Naive thymus-derived CD4-positive, alpha-beta T cell (primary cell): ENCODE results near the gene ZNF540. TPM values are rescaled to one million over a fixed set of nuclear protein-coding genes. Genes with fewer than 3 reads are reported as not detected.
A peak's percentile ranks its signal among the peaks of the same experiment; 100 is the strongest.
"Not testable (repeated sequence)": the region's sequence is repeated elsewhere in the genome, so short reads cannot be mapped to it uniquely, and the experiment has no call there.

Experiments
- ATAC-seq: fragments of 150-1000 bp; cut with Tn5 transposase; 2 replicates; pipeline ENCODE4 v1.10.0; 2021; ENCODE audit warnings: mild to moderate bottlenecking, moderate library complexity
- CTCF ChIA-PET: fragments of 350-600 bp; sonication (Branson Sonifier 250); formaldehyde crosslinking; loops from one replicate; lab custom pipeline; 2021; ENCODE audit warnings: antibody characterized with exemption; lab: Charles Lee
- POLR2A ChIA-PET: fragments of 350-600 bp; sonication (Branson Sonifier 250); formaldehyde crosslinking; loops from one replicate; lab custom pipeline; 2021; ENCODE audit warnings: antibody characterized with exemption, inconsistent platforms; lab: Charles Lee
- DNase-seq, 9 donors: peaks; one replicate each; pipeline versions ENCODE4 v3.0.0 to v3.0.0-alpha.2; 2020 to 2022; ENCODE audit warnings: mixed read lengths in 1 of 9
- H3K27ac ChIP-seq: one replicate; pipeline ENCODE4 v1.7.0; 2013; ENCODE audit warnings: mild to moderate bottlenecking, low read depth, low read length, moderate library complexity
- H3K27me3 ChIP-seq, 2 donors: one replicate each; pipeline ENCODE4 v1.7.0; 2013; ENCODE audit warnings: low read length in 2 of 2, mild to moderate bottlenecking in 2 of 2, moderate library complexity in 2 of 2; ENCODE audit not compliant: control insufficient read depth in 2 of 2, insufficient read depth in 2 of 2
- H3K36me3 ChIP-seq, 3 experiments: 1 replicate in 2 of 3; 2 replicates in 1 of 3; pipeline ENCODE4 v1.7.0; 2013; ENCODE audit warnings: low read length in 3 of 3, mild to moderate bottlenecking in 3 of 3, moderate library complexity in 1 of 3; ENCODE audit not compliant: insufficient read depth in 3 of 3, control insufficient read depth in 2 of 3
- H3K4me1 ChIP-seq, 2 donors: one replicate each; pipeline ENCODE4 v1.7.0; 2013; ENCODE audit warnings: low read length in 2 of 2, mild to moderate bottlenecking in 2 of 2, moderate library complexity in 1 of 2; ENCODE audit not compliant: control insufficient read depth in 2 of 2, insufficient read depth in 2 of 2
- H3K4me3 ChIP-seq: 2 replicates; pipeline ENCODE4 v1.7.0; 2013; ENCODE audit warnings: mild to moderate bottlenecking, low read length
- H3K9me3 ChIP-seq, 3 experiments: 1 replicate in 2 of 3; 2 replicates in 1 of 3; pipeline ENCODE4 v1.7.0; 2013; ENCODE audit warnings: low read length in 3 of 3; ENCODE audit not compliant: control insufficient read depth in 2 of 3
- H3K27ac Mint-ChIP-seq, 9 donors: one replicate each; pipeline ENCODE4 v1.8.0; 2020 to 2022; ENCODE audit warnings: mixed read lengths in 9 of 9, mild to moderate bottlenecking in 8 of 9, moderate library complexity in 5 of 9, inconsistent platforms in 2 of 9
- H3K27me3 Mint-ChIP-seq, 5 donors: one replicate each; pipeline ENCODE4 v1.8.0; 2021 to 2022; ENCODE audit warnings: mixed read lengths in 5 of 5, mild to moderate bottlenecking in 1 of 5
- H3K36me3 Mint-ChIP-seq, 5 donors: one replicate each; pipeline ENCODE4 v1.8.0; 2020 to 2022; ENCODE audit warnings: mixed read lengths in 5 of 5, mild to moderate bottlenecking in 3 of 5, inconsistent platforms in 1 of 5
- H3K4me1 Mint-ChIP-seq, 7 donors: one replicate each; pipeline ENCODE4 v1.8.0; 2020 to 2022; ENCODE audit warnings: mixed read lengths in 7 of 7, mild to moderate bottlenecking in 3 of 7, inconsistent platforms in 1 of 7
- H3K4me3 Mint-ChIP-seq, 10 donors: one replicate each; pipeline ENCODE4 v1.8.0; 2020 to 2022; ENCODE audit warnings: mild to moderate bottlenecking in 10 of 10, mixed read lengths in 10 of 10, moderate library complexity in 6 of 10, inconsistent platforms in 2 of 10
- H3K9me3 Mint-ChIP-seq, 11 donors: one replicate each; pipeline ENCODE4 v1.8.0; 2020 to 2022; ENCODE audit warnings: mixed read lengths in 11 of 11, mild to moderate bottlenecking in 4 of 11, inconsistent platforms in 1 of 11, moderate library complexity in 1 of 11
- intact Hi-C, 2 donors: fragments of 100-400 bp; cut with micrococcal nuclease; formaldehyde crosslinking; loops; one replicate each; pipeline ENCODE4 v1.15.1; 2023
- polyA plus RNA-seq, 2 donors: library from polyadenylated mRNA; unstranded; fragments of 300-500 nt; fragmentation: Illumina TruSeq; gene quantifications; one replicate each; pipeline ENCODE4 v1.2.3, GENCODE V29; 2021
- total RNA-seq, 6 experiments: library from RNA in 5 of 6; stranded (reverse) in 5 of 6; gene quantifications; 1 replicate in 5 of 6; 2 replicates in 1 of 6; pipeline ENCODE4 v1.2.3 and lab custom pipeline; 2021 to 2026

ZNF540 gene
- total and polyA plus RNA-seq, 7 experiments from 2014 or later = 0.99 to 22.7 (median 11.5) TPM

DNA sequence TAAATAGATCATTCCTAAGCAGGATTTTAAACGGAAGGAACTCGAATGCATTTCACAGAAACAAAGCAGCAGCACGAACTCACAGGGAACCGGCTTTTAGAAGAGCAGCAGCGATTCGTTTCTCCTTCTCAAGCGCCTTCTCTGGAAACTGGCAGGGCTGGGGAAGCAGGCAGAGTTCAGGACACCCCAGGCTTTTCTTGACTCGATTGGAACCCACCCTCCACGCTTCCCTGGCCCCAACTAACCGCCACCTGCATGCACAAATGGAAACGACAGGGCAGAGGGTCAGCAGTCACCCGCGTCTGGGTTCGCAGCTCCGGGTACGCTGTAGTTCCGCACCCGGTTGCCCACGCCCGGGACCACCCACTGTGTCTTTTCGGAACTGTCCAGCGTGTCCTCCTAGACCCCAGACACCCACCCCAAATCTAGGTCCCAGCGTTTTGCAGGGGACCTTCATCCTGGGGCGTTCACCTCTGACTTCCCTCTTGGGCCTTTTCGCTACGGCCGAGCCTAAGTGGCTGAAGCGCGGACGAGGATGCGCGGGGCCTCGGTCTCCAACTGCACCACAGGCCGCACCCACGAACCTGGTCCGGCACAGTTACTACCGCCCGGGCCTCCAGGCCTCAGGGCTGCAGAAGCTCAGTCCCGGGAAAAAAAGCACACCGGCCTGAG lies 60.1 kb downstream of the ZNF540 start:
- intact Hi-C loops = loop anchor here (1.0 to 10.0 kb wide), 14 partner anchors 38 to 1440 kb away; partner anchors contain the start of genes ZNF527 (in 2 of the 2), ZNF540 (in 2 of the 2), ZNF571 (in 2 of the 2) and ZNF573 (in 2 of the 2)
- H3K27me3 Mint-ChIP-seq = peaks cover 0 to 3% (median 0%) of the 10 kb centered on the region in 5 donors
- ChIA-PET CTCF (no interaction called here), POLR2A (interaction anchor here (0.9 to 1.3 kb wide), 3 partner anchors 36 to 186 kb away, joined by 3 to 7 read pairs (median 3); partner anchors contain the start of genes ZNF540, ZNF570 and ZNF571)
- peak overlapping the region; percentile 82 to 99 (median 96) for H3K4me3 Mint-ChIP-seq
- DNase-seq (peak in 8 of 9 donors; percentile 8 to 37 (median 20)), ATAC-seq (peak; percentile 25)
- H3K4me3 ChIP-seq = peak overlapping the region; percentile 95
- no peaks in the 10 kb centered on the region for H3K9me3 ChIP-seq
- H3K27ac Mint-ChIP-seq = peak overlapping the region; percentile 81 to 99 (median 96)
- H3K27me3 ChIP-seq = no peaks in the 10 kb centered on the region
- H3K4me1 ChIP-seq = peaks cover 8 to 16% of the 10 kb centered on the region in 2 donors
- H3K4me1 Mint-ChIP-seq = peaks cover 28 to 40% (median 34%) of the 10 kb centered on the region in 7 donors
- H3K27ac ChIP-seq = peak overlapping the region; percentile 89
- peaks cover 0 to 15% (median 0%) of the 10 kb centered on the region in 3 experiments for H3K36me3 ChIP-seq
- H3K9me3 Mint-ChIP-seq = peaks cover 0 to 40% (median 3%) of the 10 kb centered on the region in 11 donors
- peaks cover 0 to 38% (median 12%) of the 10 kb centered on the region in 5 donors for H3K36me3 Mint-ChIP-seq

DNA sequence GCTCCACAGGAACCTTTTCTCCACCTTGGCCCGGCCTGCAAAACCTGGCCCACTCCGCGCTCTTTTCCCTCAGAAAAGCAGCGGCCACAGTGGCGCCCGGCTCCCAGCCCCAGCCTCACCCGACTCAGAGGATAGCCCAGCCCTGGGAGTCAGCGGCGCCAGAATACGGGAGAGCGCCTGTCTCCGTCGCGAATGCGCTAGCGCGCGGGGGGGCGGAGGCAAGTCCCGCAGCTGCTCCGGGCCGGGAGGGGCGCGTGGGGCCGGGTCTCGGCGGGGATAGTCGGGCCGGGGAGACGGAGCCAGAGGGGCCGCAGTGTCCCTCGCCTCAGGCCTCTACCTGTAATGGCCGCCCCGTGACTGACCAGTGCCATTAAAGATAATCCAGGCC lies 60.6 kb downstream of the ZNF540 start, which contains the start of gene ZFP30:
TSS of gene ZFP30 (minus strand) at position 165 of the 388 bp plus-strand sequence. CDS start 7,643 bp downstream, outside the sequence.
- H3K9me3 ChIP-seq = no peaks in the 10 kb centered on the region
- DNase-seq (peak; percentile 71 to 91 (median 81)), ATAC-seq (peak; percentile 84)
- H3K27ac ChIP-seq = peak within 1 kb of the TSS; percentile 89
- CTCF ChIA-PET = no interaction called here
- peaks cover 0 to 15% (median 0%) of the 10 kb centered on the region in 3 experiments for H3K36me3 ChIP-seq
- intact Hi-C loops = loop anchor here (1.0 to 10.0 kb wide), 14 partner anchors 37 to 1440 kb away; partner anchors contain the start of genes ZNF527 (in 2 of the 2), ZNF540 (in 2 of the 2), ZNF571 (in 2 of the 2) and ZNF573 (in 2 of the 2)
- Mint-ChIP-seq H3K9me3 (peaks cover 0 to 35% (median 2%) of the 10 kb centered on the region in 11 donors), H3K4me1 (peaks cover 28 to 40% (median 33%) of the 10 kb centered on the region in 7 donors), H3K27me3 (peaks cover 0 to 3% (median 0%) of the 10 kb centered on the region in 5 donors), H3K4me3 (peak within 1 kb of the TSS; percentile 82 to 99 (median 96)), H3K36me3 (peaks cover 0 to 33% (median 10%) of the 10 kb centered on the region in 5 donors), H3K27ac (peak within 1 kb of the TSS; percentile 81 to 99 (median 97))
- peak within 1 kb of the TSS; percentile 95 for H3K4me3 ChIP-seq
- POLR2A ChIA-PET = interaction anchor here (0.6 to 1.3 kb wide), 5 partner anchors 36 to 497 kb away, joined by 3 to 7 read pairs (median 3); partner anchors contain the start of genes ZNF540, ZNF570 and ZNF571
- no peaks in the 10 kb centered on the region for H3K27me3 ChIP-seq
- H3K4me1 ChIP-seq = peaks cover 8 to 16% of the 10 kb centered on the region in 2 donors

DNA sequence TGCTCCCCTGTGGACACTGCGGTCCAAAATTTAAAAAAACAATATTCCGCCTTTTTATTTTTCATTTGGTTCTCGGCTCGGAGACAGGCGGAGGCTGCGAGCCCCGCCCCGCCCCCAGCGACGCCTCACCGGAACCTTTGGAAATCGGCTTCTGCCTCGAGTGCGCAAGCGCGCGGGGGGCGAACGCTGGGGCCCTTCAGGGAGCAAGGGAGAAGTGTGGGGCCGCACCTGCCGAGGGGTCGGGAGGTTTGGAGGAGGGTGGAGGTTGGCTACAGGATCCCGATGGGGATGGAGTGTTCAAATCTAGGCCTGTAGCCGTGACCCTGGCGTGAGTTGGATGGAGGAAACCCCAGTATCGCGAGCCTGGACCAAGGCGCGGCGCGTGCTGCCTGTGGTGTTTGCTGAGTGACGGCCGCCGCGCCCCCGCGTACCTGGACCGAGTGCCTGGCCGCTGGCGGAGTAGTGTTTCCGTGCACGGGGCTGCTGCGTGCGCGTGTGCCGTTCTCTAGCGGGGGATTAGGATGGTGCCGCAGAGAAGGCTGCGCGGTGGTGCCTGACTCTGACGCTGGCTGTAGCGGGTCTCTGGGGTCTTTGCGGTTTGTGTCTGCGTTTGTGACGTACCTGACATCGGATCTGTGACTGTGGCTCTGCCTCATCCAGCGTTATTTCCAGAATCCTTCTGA lies 61.2 kb downstream of the ZNF540 start:
- CTCF ChIA-PET = no interaction called here
- Mint-ChIP-seq H3K36me3 (peaks cover 0 to 28% (median 11%) of the 10 kb centered on the region in 5 donors), H3K9me3 (peaks cover 0 to 35% (median 3%) of the 10 kb centered on the region in 11 donors), H3K4me1 (peaks cover 28 to 40% (median 33%) of the 10 kb centered on the region in 7 donors), H3K4me3 (peak overlapping the region; percentile 82 to 99 (median 96)), H3K27ac (peak overlapping the region; percentile 81 to 99 (median 97)), H3K27me3 (peaks cover 0 to 3% (median 0%) of the 10 kb centered on the region in 5 donors)
- peak overlapping the region; percentile 89 for H3K27ac ChIP-seq
- peak; percentile 74 to 90 (median 86) for DNase-seq
- peaks cover 0 to 3% (median 0%) of the 10 kb centered on the region in 3 experiments for H3K9me3 ChIP-seq
- intact Hi-C loops = loop anchor here (1.0 to 10.0 kb wide), 14 partner anchors 36 to 1441 kb away; partner anchors contain the start of genes ZNF527 (in 2 of the 2), ZNF540 (in 2 of the 2), ZNF571 (in 2 of the 2) and ZNF573 (in 2 of the 2)
- peaks cover 8 to 16% of the 10 kb centered on the region in 2 donors for H3K4me1 ChIP-seq
- POLR2A ChIA-PET = interaction anchor here (0.6 to 1.3 kb wide), 4 partner anchors 35 to 497 kb away, joined by 3 to 7 read pairs (median 4); partner anchors contain the start of genes ZNF540 and ZNF571
- H3K4me3 ChIP-seq = peak overlapping the region; percentile 95
- peaks cover 0 to 15% (median 0%) of the 10 kb centered on the region in 3 experiments for H3K36me3 ChIP-seq
- H3K27me3 ChIP-seq = no peaks in the 10 kb centered on the region
- ATAC-seq = peak; percentile 86

DNA sequence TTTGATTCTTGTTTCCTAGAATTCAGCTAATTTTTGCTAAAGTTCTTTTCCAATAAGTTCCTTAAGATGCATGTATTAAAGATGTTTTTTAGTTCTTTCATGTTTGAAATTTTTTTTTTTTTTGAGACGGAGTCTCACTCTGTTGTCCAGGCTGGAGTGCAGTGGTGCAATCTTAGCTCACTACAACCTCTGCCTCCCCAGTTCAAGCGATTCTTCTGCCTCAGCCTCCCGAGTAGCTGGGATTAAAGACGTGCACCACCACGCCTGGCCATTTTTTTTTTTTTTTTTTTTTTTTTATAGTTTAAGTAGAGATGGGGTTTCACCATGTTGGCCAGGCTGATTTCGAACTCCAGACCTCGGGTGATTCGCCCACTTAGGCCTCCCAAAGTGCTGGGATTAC lies 62.5 kb downstream of the ZNF540 start:
- H3K4me3 ChIP-seq, H3K9me3 ChIP-seq, ATAC-seq, H3K27ac ChIP-seq, DNase-seq, H3K27me3 Mint-ChIP-seq, H3K27me3 ChIP-seq, CTCF ChIA-PET: not testable (repeated sequence)
- intact Hi-C loops = loop anchor here (5.0 to 10.0 kb wide), 7 partner anchors 442 to 1442 kb away; partner anchors contain the start of genes KCNK6 (in 1 of the 2), YIF1B (in 1 of the 2), ZNF146 (in 1 of the 2) and ZNF383 (in 1 of the 2)
- Mint-ChIP-seq H3K27ac (peak overlapping the region in 4 of 9 donors; percentile 81 to 97 (median 90)), H3K36me3 (peaks cover 0 to 22% (median 10%) of the 10 kb centered on the region in 5 donors), H3K4me3 (peak overlapping the region; percentile 5 to 99 (median 96)), H3K4me1 (peaks cover 28 to 40% (median 33%) of the 10 kb centered on the region in 7 donors), H3K9me3 (peaks cover 0 to 41% (median 6%) of the 10 kb centered on the region in 11 donors)
- H3K4me1 ChIP-seq = peaks cover 8 to 16% of the 10 kb centered on the region in 2 donors
- H3K36me3 ChIP-seq = peaks cover 0 to 15% (median 0%) of the 10 kb centered on the region in 3 experiments
- POLR2A ChIA-PET = interaction anchor here (0.6 to 1.1 kb wide), 5 partner anchors 122 to 1469 kb away, joined by 3 to 6 read pairs (median 3); partner anchors contain the start of genes ZNF569 and ZNF573

Other genes starting within 250 kb of the ZNF540 start
- gene ZNF527, start 223.8 kb upstream of the ZNF540 start, total RNA-seq = 10 to 100 TPM in 3 of 5 experiments, 1 to 10 TPM in 2; 5.6 to 13.6 (median 13.2) TPM
- 10 to 100 TPM in 1 of 2 donors, 1 to 10 TPM in 1; 8.2 to 11.9 TPM for gene ZNF527, start 223.8 kb upstream of the ZNF540 start, polyA plus RNA-seq
- gene ZNF569, start 127.4 kb upstream of the ZNF540 start, total RNA-seq = 10 to 100 TPM in 2 of 5 experiments, 1 to 10 TPM in 3; 4.1 to 16.4 (median 8.5) TPM
- 1 to 10 TPM; 5.0 to 5.9 TPM for gene ZNF569, start 127.4 kb upstream of the ZNF540 start, polyA plus RNA-seq
- gene ZNF570, start 125.5 kb upstream of the ZNF540 start, total RNA-seq = 10 to 100 TPM in 2 of 5 experiments, 1 to 10 TPM in 3; 5.1 to 10.9 (median 9.1) TPM
- gene ZNF570, start 125.5 kb upstream of the ZNF540 start, polyA plus RNA-seq = 1 to 10 TPM; 4.1 to 4.6 TPM
- gene ZNF793, start 87.9 kb upstream of the ZNF540 start, total RNA-seq = 10 to 100 TPM in 1 of 5 experiments, 1 to 10 TPM in 4; 1.1 to 11.7 (median 6.0) TPM
- 1 to 10 TPM; 3.3 to 4.0 TPM for gene ZNF793, start 87.9 kb upstream of the ZNF540 start, polyA plus RNA-seq
- gene ZNF571, start 84 bp upstream of the ZNF540 start, total RNA-seq = 10 to 100 TPM in 1 of 5 experiments, 1 to 10 TPM in 4; 1.5 to 12.4 (median 9.0) TPM
- gene ZNF571, start 84 bp upstream of the ZNF540 start, polyA plus RNA-seq = 1 to 10 TPM; 5.2 to 5.9 TPM
- gene ZFP30, start 60.6 kb downstream of the ZNF540 start, total RNA-seq = 10 to 100 TPM in 4 of 5 experiments, 1 to 10 TPM in 1; 5.7 to 18.9 (median 14.2) TPM
- gene ZFP30, start 60.6 kb downstream of the ZNF540 start, polyA plus RNA-seq = 1 to 10 TPM; 2.7 to 3.7 TPM
- gene ZNF607, start 124.9 kb downstream of the ZNF540 start, total RNA-seq = 10 to 100 TPM in 1 of 5 experiments, 1 to 10 TPM in 4; 3.5 to 10.8 (median 6.5) TPM
- gene ZNF607, start 124.9 kb downstream of the ZNF540 start, polyA plus RNA-seq = 1 to 10 TPM; 2.0 to 5.1 TPM
- 10 to 100 TPM in 4 of 5 experiments, 1 to 10 TPM in 1; 5.9 to 43.8 (median 16.6) TPM for gene ZNF573, start 184.7 kb downstream of the ZNF540 start, total RNA-seq
- 10 to 100 TPM; 15.5 to 17.6 TPM for gene ZNF573, start 184.7 kb downstream of the ZNF540 start, polyA plus RNA-seq